ENCODE measurements around the gene EEF2K. TPM values are rescaled to one million over a fixed set of nuclear protein-coding genes. Genes with fewer than 3 reads are reported as not detected.

The EEF2K gene
- total and polyA plus RNA-seq, 2 of the 13 experiments (the other 11 are each of a cell fraction or from before 2014, with no cell fraction given), result 22.0 to 23.8 TPM

- H3K27ac ChIP-seq (ENCODE audit: extremely low read length, insufficient read depth, low read length), result no peak overlapping the region
- no peak overlapping the region for H3K9ac ChIP-seq (ENCODE audit: insufficient read depth, low read depth, low read length)
- peaks cover 10 to 44% of the 10 kb centered on the region in 2 experiments for H3K36me3 ChIP-seq (replicated peaks in 1 of 2; ENCODE audit: control insufficient read depth in 1 of 2, insufficient read depth in 2 of 2, low read length in 2 of 2)
- no peaks in the 10 kb centered on the region for H3K27me3 ChIP-seq (ENCODE audit: control insufficient read depth in 1 of 2, insufficient read depth in 2 of 2, low read length in 2 of 2)
- no peak overlapping the region for H3K4me3 ChIP-seq (replicated peaks in 1 of 3; ENCODE audit: insufficient read depth in 1 of 3, low read depth in 2 of 3, low read length in 3 of 3)
- peak; percentile 78; the same call in 1 of the 2 replicates for TF ChIP-seq ZNF770 (CRISPR knock-in tag; IDR thresholded peaks at IDR 0.05)
- no peak for TF ChIP-seq HNRNPUL1 (IDR thresholded peaks at IDR 0.05; ENCODE audit: low read depth, low read length)
- no peak for TF ChIP-seq TCF12 (IDR thresholded peaks at IDR 0.05)
- TF ChIP-seq TCF12 (CRISPR knock-in tag; IDR thresholded peaks at IDR 0.05), result no peak
- TF ChIP-seq ZMYM3 (CRISPR knock-in tag; IDR thresholded peaks at IDR 0.05), result peak; percentile 53; the same call in 1 of the 2 replicates
- ATAC-seq, result no peak
- ChIA-PET CTCF (ENCODE audit: low intra/inter-chr PET ratio, low total read pairs) (no interaction called here), POLR2A (no interaction called here)
- no peak overlapping the region for H3K4me2 ChIP-seq (ENCODE audit: low read depth, low read length)
- intact Hi-C loops (cut with micrococcal nuclease; ENCODE audit: unreplicated experiment), result no loop called here
- H2AFZ ChIP-seq (ENCODE audit: low read length), result no peak overlapping the region
- 0 out of 2 replicates have a peak, but pooled peaks cover 4% of the 10 kb centered on the region for H4K20me1 ChIP-seq (ENCODE audit: insufficient read depth, low read length)
- no TSS peak for BruUV-seq (replicated peaks)
- DNase-seq (ENCODE audit: low spot score), result no peak
- peaks cover 32% of the 10 kb centered on the region for H3K79me2 ChIP-seq (ENCODE audit: insufficient read depth, low read length)
- peaks cover 25% of the 10 kb centered on the region for H3K4me1 ChIP-seq (ENCODE audit: insufficient read depth, low read length)
- H3K9me3 ChIP-seq (ENCODE audit: low read length), result no peaks in the 10 kb centered on the region
- in situ Hi-C loops (cut with HindIII; ENCODE audit: extremely low pct_ligation_motif_present, low pct_unique_long_range_greater_than_20kb), result no loop called here
- no peak for FAIRE-seq
- 49% methylated on average over 2 of the region's 2 CpGs for WGBS (ENCODE audit: low lambda C conversion rate)
Observed at GRCh38 chr16:22214402-22214801, 8.3 kb downstream of the EEF2K start.

GRCh38 chr16:22214889-22215288 is 8.8 kb downstream of the EEF2K start:
- intact Hi-C loops (cut with micrococcal nuclease; ENCODE audit: unreplicated experiment) (no loop called here), in situ Hi-C loops (cut with HindIII; ENCODE audit: extremely low pct_ligation_motif_present, low pct_unique_long_range_greater_than_20kb) (no loop called here)
- no peak overlapping the region for H2AFZ ChIP-seq (ENCODE audit: low read length)
- no TSS peak for BruUV-seq (replicated peaks)
- H3K9me3 ChIP-seq (ENCODE audit: low read length), result no peaks in the 10 kb centered on the region
- H3K4me3 ChIP-seq (replicated peaks in 1 of 3; ENCODE audit: insufficient read depth in 1 of 3, low read depth in 2 of 3, low read length in 3 of 3), result no peak overlapping the region
- H3K27me3 ChIP-seq (ENCODE audit: control insufficient read depth in 1 of 2, insufficient read depth in 2 of 2, low read length in 2 of 2), result no peaks in the 10 kb centered on the region
- ATAC-seq (no peak), FAIRE-seq (no peak), DNase-seq (ENCODE audit: low spot score) (no peak)
- no peak overlapping the region for H3K4me2 ChIP-seq (ENCODE audit: low read depth, low read length)
- ChIA-PET CTCF (ENCODE audit: low intra/inter-chr PET ratio, low total read pairs) (no interaction called here), POLR2A (no interaction called here)
- H3K27ac ChIP-seq (ENCODE audit: extremely low read length, insufficient read depth, low read length), result no peak overlapping the region
- peaks cover 25% of the 10 kb centered on the region for H3K4me1 ChIP-seq (ENCODE audit: insufficient read depth, low read length)
- peaks cover 28% of the 10 kb centered on the region for H3K79me2 ChIP-seq (ENCODE audit: insufficient read depth, low read length)
- H3K9ac ChIP-seq (ENCODE audit: insufficient read depth, low read depth, low read length), result no peak overlapping the region
- WGBS (ENCODE audit: low lambda C conversion rate), result 90% methylated on average over 3 of the region's 3 CpGs
- H4K20me1 ChIP-seq (ENCODE audit: insufficient read depth, low read length), result 0 out of 2 replicates have a peak, but pooled peaks cover 4% of the 10 kb centered on the region
- peaks cover 11 to 44% of the 10 kb centered on the region in 2 experiments for H3K36me3 ChIP-seq (replicated peaks in 1 of 2; ENCODE audit: control insufficient read depth in 1 of 2, insufficient read depth in 2 of 2, low read length in 2 of 2)
- TF ChIP-seq ZFP62 (CRISPR knock-in tag; IDR thresholded peaks at IDR 0.05) (no peak), ZNF570 (CRISPR knock-in tag; IDR thresholded peaks at IDR 0.05; ENCODE audit: borderline replicate concordance) (no peak), SRSF4 (IDR thresholded peaks at IDR 0.05; ENCODE audit: low read depth, low read length, poor library complexity, severe bottlenecking) (no peak), RBAK (CRISPR knock-in tag; IDR thresholded peaks at IDR 0.05) (no peak), ZNF343 (CRISPR knock-in tag; IDR thresholded peaks at IDR 0.05) (no peak), ZNF766 (CRISPR knock-in tag; IDR thresholded peaks at IDR 0.05; ENCODE audit: borderline replicate concordance) (no peak), MTA1 (CRISPR knock-in tag; IDR thresholded peaks at IDR 0.05; ENCODE audit: borderline replicate concordance) (no peak), MAFK (conservative IDR thresholded peaks at IDR 0.05 in 1 of 2, IDR thresholded peaks at IDR 0.05 in 1 of 2; ENCODE audit: low read length in 2 of 2) (no peak), ELF4 (CRISPR knock-in tag; IDR thresholded peaks at IDR 0.05; ENCODE audit: borderline replicate concordance) (no peak), PLRG1 (conservative IDR thresholded peaks at IDR 0.05) (no peak), FOXC1 (CRISPR knock-in tag; IDR thresholded peaks at IDR 0.05; ENCODE audit: borderline replicate concordance) (no peak)

Measured in HepG2 (cell line).